ENCODE results near the gene FAM200A.
A peak's percentile ranks its signal among the peaks of the same experiment; 100 is the strongest.

FAM200A gene

DNA sequence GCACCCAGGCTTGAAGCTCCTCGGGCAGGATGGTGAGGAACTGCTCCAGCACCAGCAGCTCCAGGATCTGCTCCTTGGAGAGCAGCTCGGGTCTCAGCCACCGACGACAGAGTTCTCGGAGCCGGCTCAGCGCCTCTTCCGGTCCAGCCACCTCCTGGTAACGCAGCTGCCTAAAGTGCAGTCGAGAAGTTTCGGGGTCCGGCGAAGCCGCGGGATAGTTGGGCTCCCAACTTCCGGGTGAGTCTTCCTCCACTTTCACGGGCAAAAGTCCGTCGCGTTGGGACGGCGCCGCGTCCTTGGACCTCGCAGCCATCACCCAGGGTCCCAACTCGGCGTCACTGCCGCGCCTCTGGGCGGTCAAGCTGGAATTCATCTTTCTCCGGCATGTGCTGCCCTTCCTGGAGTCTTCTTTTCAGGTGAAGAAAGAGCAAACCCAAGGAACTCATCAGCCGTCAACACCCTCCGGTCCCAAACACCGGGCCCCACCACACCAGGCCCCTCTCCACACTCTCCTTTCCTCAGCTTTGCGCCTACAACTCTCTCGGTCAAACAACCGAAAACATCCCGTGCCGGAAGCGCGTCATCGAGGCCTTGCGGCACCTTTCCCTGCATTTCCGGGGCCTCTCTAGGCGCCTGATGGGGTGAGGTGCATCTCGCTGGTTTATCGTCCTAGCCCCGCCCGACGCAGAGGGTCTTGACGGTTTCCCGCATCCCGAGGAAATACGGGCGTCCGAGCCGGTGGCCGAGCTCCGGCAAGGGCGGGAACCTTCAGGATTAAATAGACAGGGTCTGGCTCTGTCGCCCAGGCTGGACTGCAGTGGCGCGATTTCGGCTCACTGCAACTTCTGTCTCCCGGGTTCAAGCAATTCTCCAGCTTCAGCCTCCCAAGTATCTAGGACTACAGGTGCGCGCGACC, 51.9 kb downstream of the FAM200A start, which contains the start of gene ZNF394:
Gene ZNF394, minus strand, starts transcription at position 561 of the 916 bp plus-strand sequence. Its CDS starts 188 bp downstream, at position 373.
- peak; percentile 91 for DNase-seq

DNA sequence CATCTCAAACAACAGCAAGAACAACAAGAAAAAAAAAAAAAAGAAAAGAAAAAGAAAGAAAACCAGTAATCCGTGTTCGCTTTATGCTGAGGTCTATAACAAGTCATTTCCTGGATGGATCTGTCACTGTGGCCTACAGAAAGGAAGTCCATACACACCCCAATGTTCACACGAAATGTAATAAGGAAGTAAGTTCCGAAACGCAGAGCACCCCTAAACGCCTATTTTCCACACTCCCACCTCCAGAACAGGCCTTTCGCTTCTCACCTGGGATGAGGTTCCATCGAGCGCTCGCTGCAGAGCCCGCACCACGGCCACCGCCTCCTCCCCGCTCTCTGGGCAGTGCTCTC, 52.6 kb downstream of the FAM200A start:
- no peak for DNase-seq

DNA sequence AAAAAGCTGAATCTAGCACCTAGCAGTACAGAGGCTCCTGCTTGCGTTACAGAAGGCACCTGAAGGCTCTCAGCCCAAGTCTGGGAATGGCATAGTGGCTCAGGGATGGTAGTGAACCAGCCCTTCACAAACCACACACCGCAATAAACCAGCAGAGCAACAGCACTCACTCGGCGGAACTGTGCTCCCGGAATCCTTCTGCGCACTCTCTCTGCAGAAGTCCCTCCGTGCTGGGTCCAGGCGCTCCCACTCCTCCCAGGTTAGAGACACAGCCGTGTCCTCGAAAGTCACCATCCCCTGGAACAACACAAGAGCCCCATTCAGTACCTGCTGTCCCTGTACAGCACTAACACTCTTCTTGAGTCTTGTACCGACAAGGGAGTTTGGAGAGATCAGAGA, 53.4 kb downstream of the FAM200A start:
- no peak for DNase-seq

DNA sequence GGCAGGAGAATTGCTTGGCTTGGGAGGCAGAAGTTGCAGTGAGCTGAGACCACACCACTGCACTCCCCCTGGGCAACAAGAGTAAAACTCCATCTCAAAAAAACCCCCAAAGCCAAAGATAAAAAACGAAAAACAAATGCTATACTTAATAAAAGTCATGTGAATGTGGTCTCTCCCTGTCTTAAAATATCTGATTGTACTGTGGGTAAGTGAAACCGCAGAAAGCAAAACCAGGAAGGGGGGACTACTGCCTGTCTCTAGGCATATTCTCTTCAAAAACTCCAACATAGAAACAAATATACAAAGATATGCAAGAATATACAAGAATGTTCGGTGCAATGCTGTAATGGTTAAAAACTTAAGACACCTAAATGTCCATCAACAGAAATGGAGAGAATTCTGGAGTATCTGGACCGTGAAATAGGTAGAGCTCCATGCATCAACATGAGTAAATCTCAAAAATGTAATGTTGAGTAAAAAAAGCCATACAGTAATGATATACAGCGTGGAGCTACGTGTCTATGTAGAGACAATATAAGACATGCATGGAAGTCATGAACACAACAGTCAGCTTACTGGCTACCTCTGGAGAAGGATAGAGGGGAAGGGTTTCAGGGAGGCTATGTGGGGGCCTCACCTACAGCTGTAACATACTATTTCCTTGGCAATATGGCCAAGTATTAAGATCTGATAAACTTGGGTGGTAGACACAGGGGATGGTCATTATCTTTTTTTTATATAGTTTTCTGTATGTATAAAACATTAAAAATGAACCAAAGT, 54.0 kb downstream of the FAM200A start:
- no peak for DNase-seq
